GM12872 (cell line): Measurements from ENCODE around the gene NPR2.
A peak's percentile ranks its signal among the peaks of the same experiment; 100 is the strongest.

Experiments used
- TF ChIP-seq, protein P1 (sequence below): IDR thresholded peaks from 3 replicates; pipeline ENCODE4 v1.5.1; 2011; ENCODE audit warnings: low read depth, mild to moderate bottlenecking, low read length, moderate library complexity; ENCODE audit not compliant: insufficient read depth

Gene NPR2

DNA sequence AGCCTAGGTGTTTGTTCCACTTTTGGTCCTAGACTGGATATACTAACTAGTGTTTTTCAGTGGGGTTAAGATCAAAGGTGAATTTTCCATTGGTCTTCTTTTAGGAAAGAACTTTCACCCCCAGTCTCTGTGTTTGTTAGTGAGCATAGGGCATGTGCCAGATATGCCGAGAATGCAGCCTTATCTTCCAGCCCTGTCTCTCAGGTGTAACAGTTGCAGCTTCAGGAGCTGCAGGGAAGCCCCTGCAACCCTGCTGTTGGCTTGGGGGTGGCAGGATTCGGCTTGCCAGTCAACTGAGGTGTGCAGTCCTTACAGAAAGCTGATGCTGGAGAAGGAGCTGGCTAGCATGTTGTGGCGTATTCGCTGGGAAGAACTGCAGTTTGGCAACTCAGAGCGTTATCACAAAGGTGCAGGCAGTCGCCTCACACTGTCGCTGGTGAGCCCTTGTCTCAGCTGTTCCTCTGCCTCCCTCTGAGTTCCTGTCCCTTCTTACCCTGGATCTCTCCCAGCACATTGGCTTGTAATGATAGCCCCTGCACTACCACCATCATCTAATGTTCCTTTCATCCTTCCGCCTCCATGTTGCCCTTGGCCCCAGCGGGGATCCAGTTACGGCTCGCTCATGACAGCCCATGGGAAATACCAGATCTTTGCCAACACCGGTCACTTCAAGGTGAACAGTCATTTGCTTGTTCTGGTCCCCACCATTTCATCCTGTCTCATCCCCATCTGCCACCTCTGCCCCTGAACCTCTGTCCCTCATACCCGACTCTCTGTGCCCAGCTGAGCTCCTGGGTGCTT lies 10.1 kb downstream of the NPR2 start:
- TF ChIP-seq, protein P1, sequence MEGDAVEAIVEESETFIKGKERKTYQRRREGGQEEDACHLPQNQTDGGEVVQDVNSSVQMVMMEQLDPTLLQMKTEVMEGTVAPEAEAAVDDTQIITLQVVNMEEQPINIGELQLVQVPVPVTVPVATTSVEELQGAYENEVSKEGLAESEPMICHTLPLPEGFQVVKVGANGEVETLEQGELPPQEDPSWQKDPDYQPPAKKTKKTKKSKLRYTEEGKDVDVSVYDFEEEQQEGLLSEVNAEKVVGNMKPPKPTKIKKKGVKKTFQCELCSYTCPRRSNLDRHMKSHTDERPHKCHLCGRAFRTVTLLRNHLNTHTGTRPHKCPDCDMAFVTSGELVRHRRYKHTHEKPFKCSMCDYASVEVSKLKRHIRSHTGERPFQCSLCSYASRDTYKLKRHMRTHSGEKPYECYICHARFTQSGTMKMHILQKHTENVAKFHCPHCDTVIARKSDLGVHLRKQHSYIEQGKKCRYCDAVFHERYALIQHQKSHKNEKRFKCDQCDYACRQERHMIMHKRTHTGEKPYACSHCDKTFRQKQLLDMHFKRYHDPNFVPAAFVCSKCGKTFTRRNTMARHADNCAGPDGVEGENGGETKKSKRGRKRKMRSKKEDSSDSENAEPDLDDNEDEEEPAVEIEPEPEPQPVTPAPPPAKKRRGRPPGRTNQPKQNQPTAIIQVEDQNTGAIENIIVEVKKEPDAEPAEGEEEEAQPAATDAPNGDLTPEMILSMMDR = no peak

DNA sequence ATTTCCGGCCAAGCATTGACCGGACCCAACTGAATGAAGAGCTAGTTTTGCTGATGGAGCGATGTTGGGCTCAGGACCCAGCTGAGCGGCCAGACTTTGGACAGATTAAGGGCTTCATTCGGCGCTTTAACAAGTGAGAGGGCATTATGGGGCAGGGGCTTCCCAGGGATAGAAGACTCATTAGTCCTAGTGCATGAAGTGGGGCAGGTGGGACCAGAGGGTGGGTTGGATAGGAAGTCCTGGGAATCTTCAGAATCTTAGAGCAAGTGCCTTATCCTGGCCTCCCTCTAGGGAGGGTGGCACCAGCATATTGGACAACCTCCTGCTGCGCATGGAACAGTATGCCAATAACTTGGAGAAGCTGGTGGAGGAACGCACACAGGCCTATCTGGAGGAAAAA lies 14.7 kb downstream of the NPR2 start:
- TF ChIP-seq, protein P1 = no peak

DNA sequence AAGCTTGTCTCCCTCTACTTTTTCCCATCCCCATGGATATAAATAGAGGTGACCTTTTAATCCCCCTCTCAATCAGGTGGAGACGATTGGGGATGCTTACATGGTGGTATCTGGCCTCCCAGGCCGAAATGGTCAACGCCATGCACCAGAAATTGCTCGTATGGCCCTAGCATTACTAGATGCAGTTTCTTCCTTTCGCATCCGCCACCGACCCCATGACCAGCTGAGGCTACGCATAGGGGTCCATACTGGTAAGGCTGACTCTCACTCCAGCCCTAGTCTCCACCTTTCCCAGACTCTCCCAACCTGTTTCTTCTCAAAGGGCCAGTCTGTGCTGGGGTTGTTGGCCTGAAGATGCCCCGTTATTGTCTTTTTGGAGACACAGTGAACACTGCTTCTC lies 17.0 kb downstream of the NPR2 start:
- TF ChIP-seq, protein P1 = no peak

DNA sequence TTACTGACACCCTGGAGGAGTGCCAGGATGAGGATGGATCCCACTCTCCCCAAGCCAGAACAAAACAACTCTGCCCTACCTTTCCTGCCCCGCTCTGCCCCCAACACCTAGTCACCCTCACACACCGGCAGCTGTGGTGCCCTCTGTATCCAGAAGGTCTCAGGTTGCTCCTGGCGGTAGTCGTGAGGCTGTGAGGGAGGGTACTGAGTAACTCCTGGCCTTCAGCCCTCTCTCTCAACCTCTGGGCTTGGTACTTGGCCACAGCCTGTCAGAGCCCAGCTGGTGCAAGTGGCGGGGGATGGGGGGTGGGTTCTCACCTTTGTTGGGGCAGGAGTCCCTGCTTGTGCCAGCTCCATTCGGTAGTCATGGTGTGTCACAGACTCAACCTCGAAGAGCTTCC lies 18.7 kb downstream of the NPR2 start:
- TF ChIP-seq, protein P1 = no peak

DNA sequence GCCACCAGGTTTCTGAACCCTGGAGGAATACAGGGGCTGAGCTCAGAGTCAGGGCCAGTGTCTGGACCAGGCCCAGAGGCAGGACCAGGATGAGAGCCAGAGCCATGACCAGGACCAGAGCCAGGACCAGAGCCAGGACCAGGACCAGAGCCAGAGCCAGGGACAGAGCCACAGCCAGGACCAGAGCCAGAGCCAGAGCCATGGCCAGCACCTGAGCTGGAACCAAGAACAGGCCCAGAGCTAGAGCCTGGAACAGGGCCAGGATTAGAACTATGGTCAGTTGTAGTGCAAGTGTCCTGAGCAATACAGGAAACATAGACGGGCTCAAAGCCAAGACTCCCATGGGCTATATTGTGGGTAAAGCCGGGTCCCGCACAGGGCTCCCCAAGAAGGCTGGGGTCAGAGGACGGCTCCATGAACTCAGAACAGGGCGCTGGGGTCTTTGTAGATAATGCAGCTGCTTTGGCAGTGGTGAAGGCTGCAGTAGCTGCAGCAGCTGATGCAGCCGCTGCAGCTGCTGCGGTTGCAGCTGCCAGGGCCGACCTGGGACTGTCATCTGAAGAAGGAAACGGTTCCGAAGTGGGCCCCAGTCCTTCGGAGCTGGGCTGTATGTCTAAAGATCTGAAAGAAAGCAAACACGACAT lies 20.1 kb downstream of the NPR2 start:
- TF ChIP-seq, protein P1 = no peak

DNA sequence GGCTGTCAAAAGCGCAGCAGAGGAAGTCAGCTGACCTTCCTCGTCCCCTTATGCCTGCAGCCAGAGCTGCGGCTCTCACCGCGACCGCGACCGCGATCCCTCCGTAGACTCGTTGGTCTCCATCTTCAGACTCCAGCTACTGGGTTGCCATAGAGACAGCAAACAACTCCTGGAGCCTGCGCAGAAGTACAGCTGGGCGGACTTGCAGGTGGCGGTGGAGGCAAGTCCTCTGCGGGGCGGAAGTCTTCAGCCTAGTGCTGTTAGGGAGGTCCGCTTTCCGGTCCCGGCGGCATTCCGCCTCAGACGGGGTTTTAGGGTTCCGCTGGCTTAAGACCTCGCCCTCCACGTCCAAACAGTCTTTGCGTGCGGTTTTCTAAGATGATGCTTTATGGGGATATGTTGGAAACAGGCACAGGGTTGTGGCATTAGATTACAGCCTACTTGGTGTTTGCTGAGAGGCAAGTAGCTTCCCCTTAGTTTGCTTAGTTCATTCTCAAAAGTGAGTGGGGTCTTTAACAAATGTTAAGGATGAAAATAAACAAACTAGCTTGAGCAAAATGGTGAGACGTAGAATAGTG lies 20.7 kb downstream of the NPR2 start, which contains the start of gene SPAG8:
TSS of gene SPAG8 (minus strand) at position 238 of the 578 bp plus-strand sequence. CDS start at position 123, 115 bp downstream.
- TF ChIP-seq, protein P1 = no peak

DNA sequence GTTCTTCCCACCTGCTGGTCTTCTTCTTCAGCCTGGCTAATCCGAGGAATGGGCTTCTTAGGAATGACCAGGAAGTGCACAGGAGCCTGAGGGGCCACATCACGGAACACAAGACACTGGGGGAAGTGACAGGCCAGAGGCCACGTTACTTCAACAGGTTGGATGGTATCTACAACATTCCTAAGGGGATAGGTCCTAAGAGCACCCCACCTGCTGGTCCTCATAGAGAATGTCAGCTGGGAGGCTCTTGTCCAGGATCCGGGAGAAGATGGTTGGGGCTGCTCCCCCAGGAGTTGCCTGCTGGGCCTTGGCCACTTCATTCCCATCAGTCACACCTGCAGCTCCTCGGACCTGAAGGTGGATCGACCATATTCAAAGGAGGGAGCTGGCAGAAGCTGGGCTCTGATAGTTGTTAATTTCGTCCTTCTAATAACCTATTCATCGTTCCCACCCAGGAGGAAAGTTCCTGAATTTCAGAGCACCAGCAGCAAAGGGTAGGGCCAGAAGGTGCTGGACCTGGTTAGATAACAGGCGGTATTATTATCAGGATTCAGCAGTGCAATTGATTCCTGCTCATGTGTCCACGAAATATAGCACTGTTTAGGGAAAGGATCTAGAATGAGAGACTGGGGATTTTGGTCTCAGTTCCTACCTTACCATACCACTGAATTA lies 22.2 kb downstream of the NPR2 start:
- TF ChIP-seq, protein P1 = peak; percentile 42; the same call in 2 of the 3 replicates
